ENCODE results near the gene RARRES1. TPM values are rescaled to one million over a fixed set of nuclear protein-coding genes. Genes with fewer than 3 reads are reported as not detected.

Gene RARRES1
- total RNA-seq, 1 experiment from 2014 or later = 1.3 TPM

DNA sequence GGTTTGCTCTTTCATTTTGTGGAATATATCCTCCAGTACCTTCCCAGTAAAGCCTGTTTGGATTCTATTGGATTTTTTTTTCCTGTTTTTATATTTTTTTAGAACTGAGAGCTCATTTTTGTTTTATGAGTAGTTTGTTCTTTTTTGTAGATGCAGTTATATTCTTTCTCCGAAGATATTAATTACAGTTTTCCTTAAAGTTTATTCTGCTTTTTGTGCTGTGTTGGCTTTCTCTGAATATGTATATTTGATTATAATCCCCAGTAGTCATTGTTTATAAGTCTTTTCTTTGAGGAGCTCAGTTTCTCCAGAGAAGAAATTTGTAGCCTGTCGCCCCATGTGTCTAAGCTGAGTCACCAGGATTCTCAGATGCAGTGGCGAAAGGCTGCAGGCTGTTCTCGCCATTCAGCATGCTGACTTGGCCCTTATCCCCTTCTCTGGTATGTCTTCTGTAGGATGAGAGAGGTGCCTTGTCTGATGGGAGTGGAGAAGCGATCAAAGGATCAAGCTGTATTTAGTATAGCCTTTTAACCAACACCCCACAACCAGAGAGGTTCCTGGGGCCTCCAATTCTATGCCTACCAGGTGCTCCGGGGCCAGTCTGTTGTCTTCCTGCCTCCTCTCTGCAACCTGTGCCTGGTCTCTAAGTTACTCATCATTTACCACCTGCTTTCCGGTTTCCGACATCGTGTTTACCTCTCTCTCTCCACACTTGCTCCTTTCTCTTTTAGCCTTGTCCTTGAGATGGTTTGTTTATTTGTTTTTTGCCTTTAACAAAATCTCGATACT lies 37.9 kb upstream of the RARRES1 start:
- Histone ChIP-seq H3K9me3 (ENCODE audit: control insufficient read depth, insufficient read depth, low read depth, low read length) (no peaks in the 10 kb centered on the region), H3K27me3 (ENCODE audit: control insufficient read depth, insufficient read depth, low read length) (no peaks in the 10 kb centered on the region), H3K4me1 (ENCODE audit: control insufficient read depth, insufficient read depth, low read length) (peaks cover 24% of the 10 kb centered on the region), H3K27ac (ENCODE audit: low read length) (peak overlapping the region; percentile 65), H3K4me3 (ENCODE audit: low read depth in 2 of 2, low read length in 2 of 2) (no peak overlapping the region), H3K36me3 (ENCODE audit: control insufficient read depth, insufficient read depth, low read length) (no peaks in the 10 kb centered on the region)
- ChIA-PET POLR2A (no interaction called here), CTCF (no interaction called here)
- no peak for DNase-seq (ENCODE audit: low read depth, low spot score)
- in situ Hi-C loops (cut with HindIII; ENCODE audit: low pct_unique_long_range_greater_than_20kb, low sequenced_read_pairs) = no loop called here
- BruUV-seq (replicated peaks) = no TSS peak
- no peak for ATAC-seq
- TF ChIP-seq POLR2AphosphoS5 (IDR thresholded peaks at IDR 0.05; ENCODE audit: low read depth, low read length) = no peak
- TF ChIP-seq TCF7L2 (IDR thresholded peaks at IDR 0.05; ENCODE audit: low read depth, low read length) = no peak
- TF ChIP-seq, protein P1, sequence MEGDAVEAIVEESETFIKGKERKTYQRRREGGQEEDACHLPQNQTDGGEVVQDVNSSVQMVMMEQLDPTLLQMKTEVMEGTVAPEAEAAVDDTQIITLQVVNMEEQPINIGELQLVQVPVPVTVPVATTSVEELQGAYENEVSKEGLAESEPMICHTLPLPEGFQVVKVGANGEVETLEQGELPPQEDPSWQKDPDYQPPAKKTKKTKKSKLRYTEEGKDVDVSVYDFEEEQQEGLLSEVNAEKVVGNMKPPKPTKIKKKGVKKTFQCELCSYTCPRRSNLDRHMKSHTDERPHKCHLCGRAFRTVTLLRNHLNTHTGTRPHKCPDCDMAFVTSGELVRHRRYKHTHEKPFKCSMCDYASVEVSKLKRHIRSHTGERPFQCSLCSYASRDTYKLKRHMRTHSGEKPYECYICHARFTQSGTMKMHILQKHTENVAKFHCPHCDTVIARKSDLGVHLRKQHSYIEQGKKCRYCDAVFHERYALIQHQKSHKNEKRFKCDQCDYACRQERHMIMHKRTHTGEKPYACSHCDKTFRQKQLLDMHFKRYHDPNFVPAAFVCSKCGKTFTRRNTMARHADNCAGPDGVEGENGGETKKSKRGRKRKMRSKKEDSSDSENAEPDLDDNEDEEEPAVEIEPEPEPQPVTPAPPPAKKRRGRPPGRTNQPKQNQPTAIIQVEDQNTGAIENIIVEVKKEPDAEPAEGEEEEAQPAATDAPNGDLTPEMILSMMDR (IDR thresholded peaks at IDR 0.05) = no peak
- TF ChIP-seq, protein P2, sequence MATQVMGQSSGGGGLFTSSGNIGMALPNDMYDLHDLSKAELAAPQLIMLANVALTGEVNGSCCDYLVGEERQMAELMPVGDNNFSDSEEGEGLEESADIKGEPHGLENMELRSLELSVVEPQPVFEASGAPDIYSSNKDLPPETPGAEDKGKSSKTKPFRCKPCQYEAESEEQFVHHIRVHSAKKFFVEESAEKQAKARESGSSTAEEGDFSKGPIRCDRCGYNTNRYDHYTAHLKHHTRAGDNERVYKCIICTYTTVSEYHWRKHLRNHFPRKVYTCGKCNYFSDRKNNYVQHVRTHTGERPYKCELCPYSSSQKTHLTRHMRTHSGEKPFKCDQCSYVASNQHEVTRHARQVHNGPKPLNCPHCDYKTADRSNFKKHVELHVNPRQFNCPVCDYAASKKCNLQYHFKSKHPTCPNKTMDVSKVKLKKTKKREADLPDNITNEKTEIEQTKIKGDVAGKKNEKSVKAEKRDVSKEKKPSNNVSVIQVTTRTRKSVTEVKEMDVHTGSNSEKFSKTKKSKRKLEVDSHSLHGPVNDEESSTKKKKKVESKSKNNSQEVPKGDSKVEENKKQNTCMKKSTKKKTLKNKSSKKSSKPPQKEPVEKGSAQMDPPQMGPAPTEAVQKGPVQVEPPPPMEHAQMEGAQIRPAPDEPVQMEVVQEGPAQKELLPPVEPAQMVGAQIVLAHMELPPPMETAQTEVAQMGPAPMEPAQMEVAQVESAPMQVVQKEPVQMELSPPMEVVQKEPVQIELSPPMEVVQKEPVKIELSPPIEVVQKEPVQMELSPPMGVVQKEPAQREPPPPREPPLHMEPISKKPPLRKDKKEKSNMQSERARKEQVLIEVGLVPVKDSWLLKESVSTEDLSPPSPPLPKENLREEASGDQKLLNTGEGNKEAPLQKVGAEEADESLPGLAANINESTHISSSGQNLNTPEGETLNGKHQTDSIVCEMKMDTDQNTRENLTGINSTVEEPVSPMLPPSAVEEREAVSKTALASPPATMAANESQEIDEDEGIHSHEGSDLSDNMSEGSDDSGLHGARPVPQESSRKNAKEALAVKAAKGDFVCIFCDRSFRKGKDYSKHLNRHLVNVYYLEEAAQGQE (IDR thresholded peaks at IDR 0.05; ENCODE audit: insufficient read depth in 1 of 2, low read depth in 2 of 2, low read length in 1 of 2) = no peak
- TF ChIP-seq SIN3A (IDR thresholded peaks at IDR 0.05; ENCODE audit: borderline replicate concordance, insufficient read depth, low read depth, low read length) = no peak
- intact Hi-C loops (cut with micrococcal nuclease; ENCODE audit: unreplicated experiment) = no loop called here

- no peaks in the 10 kb centered on the region for H3K9me3 ChIP-seq (ENCODE audit: control insufficient read depth, insufficient read depth, low read depth, low read length)
- TF ChIP-seq, protein P1 (IDR thresholded peaks at IDR 0.05) = no peak
- TF ChIP-seq, protein P2 (IDR thresholded peaks at IDR 0.05; ENCODE audit: insufficient read depth in 1 of 2, low read depth in 2 of 2, low read length in 1 of 2) = no peak
- ChIA-PET POLR2A (no interaction called here), CTCF (no interaction called here)
- in situ Hi-C loops (cut with HindIII; ENCODE audit: low pct_unique_long_range_greater_than_20kb, low sequenced_read_pairs) (no loop called here), intact Hi-C loops (cut with micrococcal nuclease; ENCODE audit: unreplicated experiment) (no loop called here)
- H3K27ac ChIP-seq (ENCODE audit: low read length) = peak overlapping the region; percentile 65; the same call in 1 of the 2 replicates
- H3K4me3 ChIP-seq (ENCODE audit: low read depth in 2 of 2, low read length in 2 of 2) = no peak overlapping the region
- H3K27me3 ChIP-seq (ENCODE audit: control insufficient read depth, insufficient read depth, low read length) = no peaks in the 10 kb centered on the region
- BruUV-seq (replicated peaks) = no TSS peak
- peaks cover 24% of the 10 kb centered on the region for H3K4me1 ChIP-seq (ENCODE audit: control insufficient read depth, insufficient read depth, low read length)
- ATAC-seq (no peak), DNase-seq (ENCODE audit: low read depth, low spot score) (no peak)
- H3K36me3 ChIP-seq (ENCODE audit: control insufficient read depth, insufficient read depth, low read length) = no peaks in the 10 kb centered on the region
Observed at GRCh38 chr3:158769549-158769948, 37.3 kb upstream of the RARRES1 start.
